Esophagus muscularis mucosa (tissue), 4 donors: ENCODE measurements around the gene RND3. TPM values are rescaled to one million over a fixed set of nuclear protein-coding genes. Genes with fewer than 3 reads are reported as not detected.

Experiments
- DNase-seq: peaks from one replicate; pipeline ENCODE4 v3.0.0-alpha.2; 2017; ENCODE audit errors: extremely low spot score
- H3K27ac ChIP-seq, 4 donors: fragments of 200-600 bp; sonication (generic); replicated peaks in 1 of 4; 1 replicate in 3 of 4; 2 replicates in 1 of 4; pipeline ENCODE4 v1.5.1; 2016 to 2019; ENCODE audit warnings: mild to moderate bottlenecking in 1 of 4
- H3K27me3 ChIP-seq, 4 donors: fragments of 200-600 bp; sonication (generic); one replicate each; pipeline versions ENCODE4 v1.5.1 to v1.6.0; 2016 to 2019
- H3K36me3 ChIP-seq, 4 donors: fragments of 200-600 bp; sonication (generic); one replicate each; pipeline ENCODE4 v1.5.1; 2016 to 2019
- H3K4me1 ChIP-seq, 4 donors: fragments of 200-600 bp; sonication (generic); one replicate each; pipeline ENCODE4 v1.5.1; 2016 to 2019
- H3K4me3 ChIP-seq, 4 donors: fragments of 200-600 bp; sonication (generic); 1 replicate in 2 of 4; 2 replicates in 2 of 4; pipeline ENCODE4 v1.5.1; 2016 to 2019; ENCODE audit warnings: mild to moderate bottlenecking in 4 of 4, moderate library complexity in 1 of 4
- H3K9me3 ChIP-seq, 4 donors: fragments of 200-600 bp; sonication (generic); 1 replicate in 3 of 4; 2 replicates in 1 of 4; pipeline ENCODE4 v1.5.1; 2016 to 2019
- EP300 ChIP-seq: sonication (generic); formaldehyde crosslinking; IDR thresholded peaks from one replicate; pipeline ENCODE4 v1.6.1; 2017; ENCODE audit warnings: antibody characterized with exemption
- POLR2A ChIP-seq: fragments of 450-650 bp; IDR thresholded peaks from one replicate; pipeline ENCODE4 v1.6.1; 2017; ENCODE audit warnings: antibody characterized with exemption, moderate library complexity, mild to moderate bottlenecking, low read depth
- POLR2AphosphoS5 ChIP-seq, 2 donors: sonication (generic); formaldehyde crosslinking; IDR thresholded peaks; one replicate each; pipeline ENCODE4 v1.6.1; 2017; ENCODE audit warnings: antibody characterized with exemption in 2 of 2
- WGBS: methylation state at CpG from one replicate; pipeline ENCODE4 v1.1.5; 2018; 5-methylcytosine and 5-hydroxymethylcytosine counted together
- intact Hi-C: fragments of 100-400 bp; cut with DNase I; formaldehyde crosslinking; loops from one replicate; pipeline ENCODE4 v1.15.1; 2023
- total RNA-seq, 4 donors: library from RNA; depleted of rRNA; stranded (reverse); fragments of >200 nt; gene quantifications; one replicate each; pipeline versions ENCODE4 v1.1.0 to v1.2.1, GENCODE V29; 2016
- TF ChIP-seq, protein P1 (sequence below), 3 experiments: fragments of 200-600 bp in 2 of 3; fragments of 450-650 bp in 1 of 3; sonication (generic) in 2 of 3; IDR thresholded peaks; one replicate each; pipeline ENCODE4 v1.5.1; 2017 to 2019; ENCODE audit warnings: antibody characterized with exemption in 3 of 3, mild to moderate bottlenecking in 2 of 3, moderate library complexity in 1 of 3

RND3 gene
- total RNA-seq, 4 donors from 2014 or later, result 39.6 to 219 (median 73.5) TPM

DNA sequence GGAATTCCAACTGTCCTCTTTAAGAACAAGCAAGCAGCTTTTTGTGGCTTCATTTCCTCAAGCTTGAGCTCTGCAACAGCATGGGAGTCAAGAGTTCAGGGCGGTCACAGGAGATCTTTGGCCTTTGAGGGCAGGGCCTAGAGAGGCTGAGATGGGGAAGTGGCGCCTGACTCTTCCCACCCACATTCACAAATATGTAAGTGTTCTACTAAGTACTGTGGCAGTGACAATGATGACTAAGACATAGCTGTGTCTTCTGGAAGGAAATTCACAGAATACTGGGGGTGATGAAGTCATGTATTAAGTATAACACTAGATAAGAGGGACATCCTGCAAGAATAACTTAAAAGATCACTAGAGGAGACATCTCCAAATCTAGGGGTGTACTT is 15.0 kb downstream of the RND3 start:
- peaks cover 59 to 81% (median 75%) of the 10 kb centered on the region in 4 donors for H3K4me1 ChIP-seq
- no peaks in the 10 kb centered on the region for H3K27me3 ChIP-seq
- intact Hi-C loops, result no loop called here
- no peak overlapping the region for H3K4me3 ChIP-seq
- peak; percentile 3 to 12 for TF ChIP-seq POLR2AphosphoS5 (IDR thresholded peaks at IDR 0.05)
- no peak for TF ChIP-seq POLR2A
- TF ChIP-seq EP300, result no peak
- TF ChIP-seq, protein P1, sequence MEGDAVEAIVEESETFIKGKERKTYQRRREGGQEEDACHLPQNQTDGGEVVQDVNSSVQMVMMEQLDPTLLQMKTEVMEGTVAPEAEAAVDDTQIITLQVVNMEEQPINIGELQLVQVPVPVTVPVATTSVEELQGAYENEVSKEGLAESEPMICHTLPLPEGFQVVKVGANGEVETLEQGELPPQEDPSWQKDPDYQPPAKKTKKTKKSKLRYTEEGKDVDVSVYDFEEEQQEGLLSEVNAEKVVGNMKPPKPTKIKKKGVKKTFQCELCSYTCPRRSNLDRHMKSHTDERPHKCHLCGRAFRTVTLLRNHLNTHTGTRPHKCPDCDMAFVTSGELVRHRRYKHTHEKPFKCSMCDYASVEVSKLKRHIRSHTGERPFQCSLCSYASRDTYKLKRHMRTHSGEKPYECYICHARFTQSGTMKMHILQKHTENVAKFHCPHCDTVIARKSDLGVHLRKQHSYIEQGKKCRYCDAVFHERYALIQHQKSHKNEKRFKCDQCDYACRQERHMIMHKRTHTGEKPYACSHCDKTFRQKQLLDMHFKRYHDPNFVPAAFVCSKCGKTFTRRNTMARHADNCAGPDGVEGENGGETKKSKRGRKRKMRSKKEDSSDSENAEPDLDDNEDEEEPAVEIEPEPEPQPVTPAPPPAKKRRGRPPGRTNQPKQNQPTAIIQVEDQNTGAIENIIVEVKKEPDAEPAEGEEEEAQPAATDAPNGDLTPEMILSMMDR (IDR thresholded peaks at IDR 0.05), result no peak
- H3K27ac ChIP-seq, result peak overlapping the region; percentile 78 to 98 (median 96)
- WGBS, result 55% methylated on average over 2 of the region's 2 CpGs
- no peak for DNase-seq
- no peaks in the 10 kb centered on the region for H3K9me3 ChIP-seq
- peaks cover 20 to 66% (median 38%) of the 10 kb centered on the region in 4 donors for H3K36me3 ChIP-seq

DNA sequence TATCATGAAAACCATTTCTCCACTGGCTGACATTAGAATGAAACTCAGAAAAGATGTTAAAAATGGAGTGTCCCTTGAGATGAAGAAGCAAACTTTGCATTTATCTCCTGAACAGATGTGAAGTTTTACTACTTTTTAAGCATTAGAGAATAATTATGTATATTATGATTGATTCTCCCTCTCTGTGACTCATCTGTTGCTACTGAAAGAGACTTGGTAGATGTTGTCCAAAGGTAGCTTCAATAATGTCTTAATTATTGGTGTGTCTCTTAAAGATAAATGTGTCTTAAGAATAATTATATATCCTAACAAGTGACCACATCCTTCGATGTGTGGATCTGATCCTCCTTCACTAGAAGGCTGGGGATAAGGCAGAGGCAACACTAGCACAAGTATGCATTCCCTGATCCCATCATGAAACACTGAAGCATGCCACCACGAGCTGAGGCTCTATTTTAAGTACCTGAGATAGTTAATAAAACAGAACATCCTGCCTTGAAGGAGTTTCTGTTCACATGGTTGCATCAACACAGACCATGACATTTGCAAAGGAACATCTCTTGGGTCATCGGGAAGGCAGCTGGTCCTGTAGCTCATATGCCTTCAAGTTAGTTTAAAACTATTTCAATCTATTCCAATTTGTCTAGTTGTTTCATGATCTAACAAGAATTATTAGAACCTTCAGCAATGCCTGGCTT is 15.5 kb downstream of the RND3 start:
- 54% methylated on average over 3 of the region's 3 CpGs for WGBS
- intact Hi-C loops, result no loop called here
- peak overlapping the region; percentile 78 to 98 (median 96) for H3K27ac ChIP-seq
- TF ChIP-seq, protein P1 (IDR thresholded peaks at IDR 0.05), result no peak
- no peak for TF ChIP-seq POLR2A
- TF ChIP-seq EP300, result no peak
- peak; percentile 4 to 29 for TF ChIP-seq POLR2AphosphoS5 (IDR thresholded peaks at IDR 0.05)
- peaks cover 59 to 81% (median 75%) of the 10 kb centered on the region in 4 donors for H3K4me1 ChIP-seq
- peaks cover 20 to 66% (median 39%) of the 10 kb centered on the region in 4 donors for H3K36me3 ChIP-seq
- no peak overlapping the region for H3K4me3 ChIP-seq
- DNase-seq, result no peak
- H3K27me3 ChIP-seq, result no peaks in the 10 kb centered on the region
- H3K9me3 ChIP-seq, result no peaks in the 10 kb centered on the region

DNA sequence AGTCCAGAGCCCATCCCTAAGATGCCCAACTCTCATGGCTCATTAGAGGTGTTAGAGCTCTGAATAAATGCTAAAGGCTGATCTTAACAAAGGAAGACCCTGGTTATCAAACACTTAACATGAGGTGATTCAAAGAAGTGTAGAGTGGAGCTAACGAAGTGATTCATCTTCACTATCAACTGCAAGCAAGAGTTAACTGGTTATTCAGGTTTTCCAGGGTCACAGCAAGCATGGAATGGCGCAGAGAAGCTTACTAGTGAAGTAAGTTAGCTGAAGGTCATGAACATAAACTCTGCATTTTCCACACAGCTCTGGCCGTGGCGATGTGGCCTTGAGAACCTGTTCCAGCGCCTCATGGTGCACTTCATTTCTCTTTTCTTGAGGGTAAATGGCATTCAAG is 17.0 kb downstream of the RND3 start:
- Histone ChIP-seq H3K4me3 (no peak overlapping the region), H3K27ac (peak overlapping the region in 2 of 4 donors; percentile 11 to 97), H3K27me3 (no peaks in the 10 kb centered on the region), H3K4me1 (peaks cover 56 to 81% (median 75%) of the 10 kb centered on the region in 4 donors), H3K36me3 (peaks cover 20 to 66% (median 39%) of the 10 kb centered on the region in 4 donors), H3K9me3 (no peaks in the 10 kb centered on the region)
- no peak for DNase-seq
- TF ChIP-seq EP300 (no peak), POLR2A (no peak), POLR2AphosphoS5 (IDR thresholded peaks at IDR 0.05) (no peak)
- TF ChIP-seq, protein P1 (IDR thresholded peaks at IDR 0.05), result no peak
- intact Hi-C loops, result no loop called here
- 96% methylated on average over 5 of the region's 5 CpGs for WGBS

DNA sequence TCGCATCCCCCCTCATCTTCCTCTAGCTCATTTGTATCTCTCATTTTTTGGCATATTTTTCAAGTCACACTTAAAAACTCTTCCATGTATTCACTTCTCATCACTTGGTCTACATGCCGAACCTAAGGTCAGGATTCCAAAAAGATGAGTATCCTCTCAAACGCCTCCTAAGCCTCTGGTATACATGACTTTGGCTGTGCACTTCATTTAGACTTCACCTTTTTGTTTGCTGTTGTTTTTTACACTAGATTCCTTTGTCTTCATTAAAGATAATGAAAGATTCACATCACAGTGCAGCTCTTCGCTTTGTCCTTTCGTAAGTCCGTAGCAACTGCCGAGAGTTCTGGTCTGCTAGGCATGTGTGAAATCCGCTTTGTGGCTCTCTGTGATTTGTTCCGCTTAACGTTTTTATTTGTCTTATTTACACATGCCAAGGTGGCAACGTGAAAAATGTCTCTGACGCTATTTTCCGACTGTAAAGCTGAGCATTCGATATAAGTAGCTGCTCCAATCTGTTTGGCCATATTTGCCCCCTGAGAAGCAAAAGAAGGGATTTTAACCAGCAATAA is 17.7 kb downstream of the RND3 start:
- DNase-seq, result no peak
- no peaks in the 10 kb centered on the region for H3K9me3 ChIP-seq
- no peak for TF ChIP-seq POLR2AphosphoS5 (IDR thresholded peaks at IDR 0.05)
- TF ChIP-seq, protein P1 (IDR thresholded peaks at IDR 0.05), result no peak
- TF ChIP-seq POLR2A, result no peak
- TF ChIP-seq EP300, result no peak
- H3K4me3 ChIP-seq, result no peak overlapping the region
- intact Hi-C loops, result no loop called here
- H3K27me3 ChIP-seq, result no peaks in the 10 kb centered on the region
- H3K36me3 ChIP-seq, result peaks cover 20 to 65% (median 39%) of the 10 kb centered on the region in 4 donors
- 88% methylated on average over 14 of the region's 14 CpGs for WGBS
- peak overlapping the region in 3 of 4 donors; percentile 11 to 97 (median 40) for H3K27ac ChIP-seq
- peaks cover 49 to 81% (median 73%) of the 10 kb centered on the region in 4 donors for H3K4me1 ChIP-seq
